Left ventricle myocardium inferior (tissue), 1 donor: ENCODE data around the gene ESR2. TPM values are rescaled to one million over a fixed set of nuclear protein-coding genes. Genes with fewer than 3 reads are reported as not detected.

Experiments used
- DNase-seq: peaks from one replicate; pipeline ENCODE4 v3.0.0-alpha.2; 2020
- H3K27ac ChIP-seq: fragments of 200-600 bp; replicated peaks from 2 replicates; pipeline ENCODE4 v1.8.0; 2021
- H3K27me3 ChIP-seq: fragments of 200-600 bp; 2 replicates; pipeline ENCODE4 v1.8.0; 2021; ENCODE audit warnings: low read depth
- H3K36me3 ChIP-seq: fragments of 200-600 bp; 2 replicates; pipeline ENCODE4 v1.8.0; 2021
- H3K4me1 ChIP-seq: fragments of 200-600 bp; 2 replicates; pipeline ENCODE4 v1.8.0; 2021
- H3K4me3 ChIP-seq: fragments of 200-600 bp; 2 replicates; pipeline ENCODE4 v1.8.0; 2021; ENCODE audit warnings: mild to moderate bottlenecking, moderate library complexity
- H3K9me3 ChIP-seq: fragments of 200-600 bp; replicated peaks from 2 replicates; pipeline ENCODE4 v1.8.0; 2021
- CTCF ChIP-seq: fragments of 200-600 bp; IDR thresholded peaks from 2 replicates; pipeline ENCODE4 v1.8.0; 2021; ENCODE audit warnings: antibody characterized with exemption, mild to moderate bottlenecking, borderline replicate concordance
- intact Hi-C: fragments of 100-400 bp; cut with micrococcal nuclease; formaldehyde crosslinking; loops from one replicate; pipeline ENCODE4 v1.11.0; 2022
- total RNA-seq: library from RNA; stranded (reverse); fragmentation: NEBNext Ultra II Directional; extraction: Animal tissue kit (Norgen Biotek cat#: 25700); gene quantifications from one replicate; pipeline ENCODE4 v1.2.1, GENCODE V29; 2021
- donor health status: DM: no; HTN: yes; CAD: no; lungs with severe emphysema.

The ESR2 gene
- total RNA-seq, 1 donor from 2014 or later: 1.0 TPM

DNA sequence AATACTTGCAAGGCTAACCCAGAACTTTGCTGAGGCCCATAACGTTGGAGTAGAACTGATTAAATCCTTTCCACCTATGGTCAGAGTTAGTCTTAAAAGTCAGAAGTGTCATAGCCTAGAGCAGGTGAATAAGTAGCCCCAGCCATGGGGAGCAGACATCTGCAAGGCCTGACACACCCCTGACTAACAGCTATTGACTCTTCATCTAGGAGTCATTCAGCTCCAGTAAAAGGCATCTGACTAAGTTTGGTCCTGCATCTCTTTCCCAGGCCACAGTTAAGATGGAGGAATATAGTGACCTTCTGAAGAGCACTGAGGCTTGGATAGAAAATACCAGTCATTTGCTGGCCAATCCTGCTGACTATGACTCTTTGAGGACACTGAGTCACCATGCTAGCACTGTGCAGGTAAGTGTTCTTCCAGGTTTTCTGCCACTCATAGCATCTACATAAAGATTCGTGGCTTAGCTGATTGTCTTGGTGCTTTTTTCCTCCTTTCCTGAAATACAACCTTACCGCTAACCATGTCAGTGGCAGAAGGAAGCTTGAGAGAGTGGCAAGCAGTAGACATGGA is 212.9 kb downstream of the ESR2 start:
- H3K9me3 ChIP-seq: no peaks in the 10 kb centered on the region
- no peaks in the 10 kb centered on the region for H3K27me3 ChIP-seq
- H3K4me3 ChIP-seq: no peak overlapping the region
- DNase-seq: no peak
- TF ChIP-seq CTCF: no peak
- intact Hi-C loops: no loop called here
- H3K36me3 ChIP-seq: peaks cover 62% of the 10 kb centered on the region
- peaks cover 9% of the 10 kb centered on the region for H3K4me1 ChIP-seq
- no peak overlapping the region for H3K27ac ChIP-seq

GRCh38 chr14:64080452-64080851 is 213.7 kb downstream of the ESR2 start:
- no peaks in the 10 kb centered on the region for H3K27me3 ChIP-seq
- no peak for DNase-seq
- no peaks in the 10 kb centered on the region for H3K9me3 ChIP-seq
- no peak overlapping the region for H3K4me3 ChIP-seq
- peaks cover 9% of the 10 kb centered on the region for H3K4me1 ChIP-seq
- TF ChIP-seq CTCF: no peak
- peaks cover 65% of the 10 kb centered on the region for H3K36me3 ChIP-seq
- H3K27ac ChIP-seq: no peak overlapping the region
- intact Hi-C loops: no loop called here

GRCh38 chr14:64075613-64076005 is 218.6 kb downstream of the ESR2 start:
- Histone ChIP-seq H3K36me3 (peaks cover 74% of the 10 kb centered on the region), H3K27ac (no peak overlapping the region), H3K27me3 (no peaks in the 10 kb centered on the region), H3K4me3 (no peak overlapping the region), H3K4me1 (no peaks in the 10 kb centered on the region), H3K9me3 (no peaks in the 10 kb centered on the region)
- intact Hi-C loops: no loop called here
- no peak for DNase-seq
- TF ChIP-seq CTCF: no peak

DNA sequence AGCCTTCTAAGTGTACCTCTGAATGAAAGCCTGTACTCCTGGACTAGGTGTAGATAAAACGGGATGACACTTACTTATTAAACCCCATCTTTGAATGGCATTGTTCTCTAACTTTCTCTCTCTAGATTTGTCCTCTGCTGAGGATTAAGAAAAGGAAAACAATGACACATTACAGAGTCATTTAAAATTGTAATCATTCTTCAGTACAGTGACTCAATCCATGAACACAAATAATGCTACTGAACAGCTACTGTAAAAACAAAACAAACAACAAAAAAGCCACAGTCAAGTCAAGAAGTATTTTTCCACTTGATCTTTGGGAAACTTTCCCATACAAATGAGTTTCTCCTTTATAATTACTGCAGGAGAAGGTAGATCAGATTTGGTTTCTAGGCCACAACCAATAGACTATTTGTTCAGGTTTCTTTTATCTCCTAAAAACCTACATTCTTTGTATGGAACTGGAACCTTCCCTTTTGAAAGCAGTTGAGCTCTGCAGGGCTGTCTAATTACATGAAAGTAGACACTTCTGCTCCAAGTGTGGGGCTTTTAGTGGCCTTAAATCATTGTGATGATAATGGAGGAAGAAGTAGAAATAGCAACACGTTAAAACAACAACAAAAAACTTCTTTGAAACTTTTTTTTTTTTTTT is 219.1 kb downstream of the ESR2 start:
- no peak overlapping the region for H3K27ac ChIP-seq

DNA sequence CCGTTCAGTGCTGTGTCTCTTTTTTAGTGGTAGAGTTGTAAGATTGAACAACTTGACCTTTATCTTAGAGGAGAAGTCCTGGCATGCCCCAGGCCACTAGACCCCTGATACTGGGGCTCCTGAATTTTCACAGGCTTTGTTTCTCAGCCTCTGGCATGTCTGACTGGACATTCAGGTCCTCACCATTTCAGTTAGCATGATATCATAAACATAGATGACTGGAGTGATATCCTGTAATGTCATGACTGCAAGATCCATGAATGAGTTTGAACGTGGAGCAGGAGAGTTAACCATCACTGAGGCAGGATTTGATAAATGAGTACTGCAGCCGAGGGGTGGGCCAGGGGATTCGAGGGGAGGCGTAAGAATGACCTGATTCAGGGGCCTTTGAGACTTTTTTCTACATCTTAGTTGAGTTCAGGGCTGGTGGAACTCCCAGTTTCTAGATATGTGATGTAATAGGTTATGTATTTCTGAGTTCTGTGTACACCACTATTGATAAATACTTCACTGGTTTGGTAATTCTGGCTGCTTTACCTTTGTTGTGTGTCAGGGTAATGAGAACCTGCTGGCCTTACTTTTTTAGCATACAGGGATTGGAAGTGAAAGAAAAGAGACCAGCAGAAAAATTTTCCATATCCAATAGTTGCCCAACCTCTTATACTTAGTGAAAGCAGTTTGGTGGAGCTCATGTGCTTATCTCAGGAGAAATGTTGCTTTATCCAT is 224.4 kb downstream of the ESR2 start:
- DNase-seq: no peak
- Histone ChIP-seq H3K4me3 (no peak overlapping the region), H3K27me3 (no peaks in the 10 kb centered on the region), H3K36me3 (peaks cover 61% of the 10 kb centered on the region), H3K27ac (no peak overlapping the region), H3K4me1 (no peaks in the 10 kb centered on the region), H3K9me3 (no peaks in the 10 kb centered on the region)
- intact Hi-C loops: no loop called here
- no peak for TF ChIP-seq CTCF

More for the DNA sequence above, 219.1 kb downstream of the ESR2 start:
- Histone ChIP-seq H3K36me3 (peaks cover 68% of the 10 kb centered on the region), H3K9me3 (no peaks in the 10 kb centered on the region), H3K27me3 (no peaks in the 10 kb centered on the region), H3K4me3 (no peak overlapping the region), H3K4me1 (no peaks in the 10 kb centered on the region)
- TF ChIP-seq CTCF: no peak
- intact Hi-C loops: no loop called here
- no peak for DNase-seq
